Stimulated activated CD4-positive, alpha-beta T cell treated with anti-CD3 and anti-CD28 coated beads, Interleukin-4, amount 100 ng/mL, for 1 hour (primary cell): ENCODE data around the gene HIP1R.
"Not testable (repeated sequence)": the region's sequence is repeated elsewhere in the genome, so short reads cannot be mapped to it uniquely, and the experiment has no call there.

ENCODE experiments used
- DNase-seq: peaks from one replicate; pipeline ENCODE4 v3.0.0-alpha.2; 2020

Gene HIP1R, protein sequence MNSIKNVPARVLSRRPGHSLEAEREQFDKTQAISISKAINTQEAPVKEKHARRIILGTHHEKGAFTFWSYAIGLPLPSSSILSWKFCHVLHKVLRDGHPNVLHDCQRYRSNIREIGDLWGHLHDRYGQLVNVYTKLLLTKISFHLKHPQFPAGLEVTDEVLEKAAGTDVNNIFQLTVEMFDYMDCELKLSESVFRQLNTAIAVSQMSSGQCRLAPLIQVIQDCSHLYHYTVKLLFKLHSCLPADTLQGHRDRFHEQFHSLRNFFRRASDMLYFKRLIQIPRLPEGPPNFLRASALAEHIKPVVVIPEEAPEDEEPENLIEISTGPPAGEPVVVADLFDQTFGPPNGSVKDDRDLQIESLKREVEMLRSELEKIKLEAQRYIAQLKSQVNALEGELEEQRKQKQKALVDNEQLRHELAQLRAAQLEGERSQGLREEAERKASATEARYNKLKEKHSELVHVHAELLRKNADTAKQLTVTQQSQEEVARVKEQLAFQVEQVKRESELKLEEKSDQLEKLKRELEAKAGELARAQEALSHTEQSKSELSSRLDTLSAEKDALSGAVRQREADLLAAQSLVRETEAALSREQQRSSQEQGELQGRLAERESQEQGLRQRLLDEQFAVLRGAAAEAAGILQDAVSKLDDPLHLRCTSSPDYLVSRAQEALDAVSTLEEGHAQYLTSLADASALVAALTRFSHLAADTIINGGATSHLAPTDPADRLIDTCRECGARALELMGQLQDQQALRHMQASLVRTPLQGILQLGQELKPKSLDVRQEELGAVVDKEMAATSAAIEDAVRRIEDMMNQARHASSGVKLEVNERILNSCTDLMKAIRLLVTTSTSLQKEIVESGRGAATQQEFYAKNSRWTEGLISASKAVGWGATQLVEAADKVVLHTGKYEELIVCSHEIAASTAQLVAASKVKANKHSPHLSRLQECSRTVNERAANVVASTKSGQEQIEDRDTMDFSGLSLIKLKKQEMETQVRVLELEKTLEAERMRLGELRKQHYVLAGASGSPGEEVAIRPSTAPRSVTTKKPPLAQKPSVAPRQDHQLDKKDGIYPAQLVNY

DNA sequence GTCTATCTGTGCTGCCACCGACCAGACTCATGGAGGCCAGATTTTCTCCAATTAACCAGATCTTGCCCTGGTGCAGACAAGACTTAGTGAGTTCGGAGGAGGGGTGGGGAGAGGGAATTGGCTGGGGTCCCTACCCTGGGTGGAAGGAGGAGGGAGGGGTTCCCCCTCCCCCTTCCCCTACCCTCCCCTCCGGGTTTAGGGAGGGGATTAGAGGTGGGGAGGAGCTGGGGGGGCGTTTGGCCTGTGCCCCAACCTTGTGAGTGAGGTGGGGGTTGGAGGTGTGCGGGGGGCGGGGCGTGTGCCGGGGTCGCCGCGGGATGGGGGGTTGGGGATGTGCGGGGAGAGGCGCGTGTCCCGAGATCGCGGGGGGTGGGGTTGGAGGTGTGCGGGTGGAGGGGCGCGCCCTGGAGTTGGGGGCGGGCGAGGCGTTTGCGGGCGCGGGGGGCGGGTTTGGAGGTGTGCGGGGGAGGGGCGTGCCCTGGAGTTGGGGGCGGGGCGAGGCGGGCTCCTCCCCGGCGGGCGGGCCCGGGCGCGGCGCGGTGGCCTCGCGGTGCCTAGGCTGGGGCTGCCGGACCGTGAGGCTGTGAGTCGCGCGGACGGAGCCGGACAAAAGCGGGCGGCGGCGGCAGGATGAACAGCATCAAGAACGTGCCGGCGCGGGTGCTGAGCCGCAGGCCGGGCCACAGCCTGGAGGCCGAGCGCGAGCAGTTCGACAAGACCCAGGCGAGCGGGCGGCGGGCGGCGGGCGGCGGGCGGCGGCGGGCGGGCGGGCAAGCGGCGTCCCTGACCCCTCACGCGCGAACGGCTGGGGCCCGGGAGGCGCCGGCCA, at the start of gene HIP1R:
HIP1R (plus strand) TSS at position 537 of the 829 bp plus-strand sequence; CDS start at position 631, 94 bp downstream.
- peak; percentile 70 for DNase-seq

DNA sequence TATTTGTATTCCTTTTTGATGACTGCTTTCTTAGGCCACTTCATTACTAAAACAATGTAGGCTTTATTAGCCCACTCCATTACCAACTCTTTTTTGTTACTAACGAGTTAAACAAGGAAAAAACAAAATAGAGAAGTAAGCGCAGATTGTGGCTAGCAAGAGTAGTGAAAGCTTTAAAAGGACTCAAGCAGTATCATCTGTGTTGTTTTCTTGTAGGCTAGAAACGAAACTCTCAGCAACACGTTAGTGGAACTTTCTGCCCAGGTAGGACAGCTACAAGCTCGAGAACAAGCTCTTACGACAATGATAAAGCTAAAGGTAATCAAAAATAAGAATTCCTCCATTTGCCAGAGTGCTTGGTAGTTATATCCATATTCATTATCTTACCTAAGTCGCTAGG, 49.8 kb upstream of the HIP1R start:
- no peak for DNase-seq

DNA sequence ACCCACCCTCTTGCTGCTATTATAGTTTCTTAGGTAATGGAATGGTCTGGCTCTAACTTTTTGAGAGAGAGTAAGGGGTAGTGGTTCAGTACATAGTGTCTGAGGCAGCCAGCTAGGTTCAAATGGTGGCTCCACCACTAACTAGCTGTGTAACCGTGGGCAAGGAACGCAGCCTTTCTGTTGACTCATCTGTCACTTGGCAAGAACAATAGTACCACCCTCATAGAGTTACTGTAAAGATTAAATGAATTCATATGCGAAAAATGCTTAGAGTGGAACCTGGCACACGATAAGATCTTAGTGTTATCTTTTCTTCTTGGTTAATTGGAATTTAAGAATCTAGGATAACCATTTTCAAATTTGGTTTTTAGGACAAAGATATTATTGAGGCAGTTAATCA, 46.9 kb upstream of the HIP1R start:
- DNase-seq: no peak

DNA sequence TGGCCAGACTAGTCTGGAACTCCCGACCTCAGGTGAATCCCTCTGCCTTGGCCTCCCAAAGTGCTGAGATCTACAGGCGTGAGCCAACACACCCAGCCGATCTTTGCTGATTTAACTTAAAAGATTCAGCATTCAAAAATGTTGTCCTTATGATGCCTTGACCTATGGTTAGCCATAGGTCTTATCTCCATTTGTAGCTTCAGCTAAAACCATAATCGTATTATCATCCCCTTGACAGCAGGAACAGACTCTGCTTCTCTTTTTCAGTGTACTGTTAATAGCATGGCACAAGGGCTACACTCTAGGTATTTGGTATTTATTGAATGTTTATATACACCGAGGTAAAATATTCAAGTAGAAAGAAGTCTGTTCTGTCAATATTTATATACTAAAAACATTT, 45.6 kb upstream of the HIP1R start:
- no peak for DNase-seq

DNA sequence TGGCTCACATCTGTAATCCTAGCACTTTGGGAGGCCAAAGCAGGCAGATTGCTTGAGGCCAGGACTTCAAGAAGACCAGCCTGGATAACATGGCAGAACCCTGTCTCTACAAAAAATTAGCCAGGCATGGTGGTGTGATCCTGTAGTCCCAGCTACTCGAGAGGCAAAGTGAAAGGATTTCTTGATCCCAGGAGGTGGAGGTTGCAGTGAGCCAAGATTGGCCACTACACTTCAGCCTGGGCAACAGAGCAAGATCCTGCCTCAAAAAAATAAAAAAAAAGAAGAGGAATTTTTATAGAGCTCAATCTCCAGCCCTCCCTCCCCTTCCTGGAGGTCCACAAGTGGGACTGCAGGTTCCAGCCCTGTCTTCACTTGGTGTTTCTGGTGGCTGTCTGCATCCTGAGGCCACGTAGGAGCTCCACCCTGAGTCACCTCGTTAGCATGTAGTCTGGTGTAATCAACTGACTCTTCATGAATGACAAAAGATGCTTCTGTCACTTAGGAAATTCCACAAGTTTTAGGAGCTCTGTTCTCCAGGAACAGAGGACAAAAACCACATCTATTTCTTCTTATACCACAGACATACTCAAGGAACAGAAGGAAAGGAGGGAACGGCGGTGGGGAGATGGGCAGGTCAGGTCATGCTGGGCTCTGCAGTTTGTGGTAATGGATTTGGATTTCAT, 44.7 kb upstream of the HIP1R start:
- no peak for DNase-seq

DNA sequence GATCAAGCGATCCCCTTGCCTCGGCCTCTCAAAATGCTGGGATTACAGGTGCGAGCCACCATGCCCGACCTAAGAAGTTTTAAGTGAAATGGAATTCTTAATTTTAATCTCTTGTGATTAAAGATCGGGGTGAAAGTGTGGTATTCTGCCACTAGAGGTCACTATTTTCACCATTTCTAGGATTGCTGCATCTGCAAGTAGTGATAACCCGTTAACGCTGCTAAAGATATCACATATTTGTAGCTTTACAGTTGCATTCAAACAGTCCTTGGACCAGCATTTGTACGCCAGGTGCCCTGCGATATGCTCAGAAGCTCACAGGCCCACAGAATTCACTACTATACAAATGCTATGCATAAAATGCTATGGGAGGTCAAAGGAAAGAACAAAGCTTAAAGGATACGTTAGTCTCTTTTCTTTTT, 41.6 kb upstream of the HIP1R start:
- no peak for DNase-seq

DNA sequence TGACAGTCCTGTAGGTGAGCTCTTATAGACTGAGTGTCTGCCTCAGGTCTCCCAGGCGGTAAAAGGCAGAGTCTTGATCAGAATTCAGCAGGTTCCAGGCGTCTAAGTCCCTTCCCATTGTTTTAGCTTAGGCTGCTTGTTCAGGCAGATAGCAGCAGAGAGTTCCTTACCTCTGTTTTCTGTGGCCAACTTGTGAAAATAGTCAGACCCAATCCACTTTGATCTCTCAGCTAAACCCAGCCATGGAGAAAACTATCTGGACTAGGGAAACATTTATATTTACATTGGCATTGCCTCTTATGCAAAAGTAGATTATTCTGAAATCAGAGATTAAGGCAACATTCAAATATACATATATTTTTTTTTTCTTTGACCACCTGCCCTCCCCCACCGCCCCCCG, 39.5 kb upstream of the HIP1R start:
- no peak for DNase-seq

DNA sequence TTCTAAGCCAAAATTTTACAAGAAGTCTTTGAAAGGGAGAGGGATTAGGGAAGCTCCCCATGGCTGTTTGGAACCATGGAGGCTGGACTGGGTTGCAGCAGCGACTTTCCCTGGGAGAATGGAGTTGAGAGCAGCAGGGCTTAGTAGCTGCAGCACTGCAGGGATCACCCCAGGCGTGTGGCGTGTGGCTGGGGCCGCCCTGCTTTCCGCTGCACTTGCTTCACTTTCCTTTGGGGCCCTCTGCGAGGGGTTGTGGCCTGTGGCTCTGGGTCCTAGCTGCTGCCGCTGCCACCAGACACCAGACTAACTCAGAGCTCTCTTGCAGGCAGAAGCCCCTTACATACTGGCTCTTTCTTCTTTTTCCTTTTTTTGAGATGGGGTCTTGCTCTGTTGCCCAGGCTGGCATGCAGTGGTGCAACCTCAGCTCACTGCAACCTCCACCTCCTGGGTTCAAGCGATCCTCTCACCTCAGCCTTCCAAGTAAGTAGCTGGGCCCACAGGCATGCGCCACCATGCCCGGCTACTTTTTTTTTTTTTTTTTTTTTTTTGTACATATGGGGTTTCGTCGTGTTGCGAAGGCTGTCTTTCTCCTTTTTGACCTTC, 35.5 kb upstream of the HIP1R start:
- no peak for DNase-seq

DNA sequence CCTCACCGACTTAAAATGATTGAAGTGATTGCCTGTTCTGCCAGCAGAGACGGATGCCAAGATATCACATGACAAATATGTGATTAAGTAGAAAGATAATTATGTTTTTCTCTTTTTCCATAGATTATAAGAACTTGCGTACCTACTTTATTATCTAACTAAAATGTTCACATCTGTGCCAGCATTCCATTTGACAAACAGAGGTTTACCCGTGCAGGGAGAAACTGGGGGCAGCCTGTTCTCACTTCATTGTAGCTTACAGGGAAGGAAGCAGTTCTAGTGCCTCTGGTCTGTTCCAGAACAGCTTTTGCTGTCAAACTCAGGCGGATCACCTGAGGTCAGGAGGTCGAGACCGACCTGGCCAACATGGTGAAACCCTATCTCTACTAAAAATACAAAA, 31.3 kb upstream of the HIP1R start:
- no peak for DNase-seq

DNA sequence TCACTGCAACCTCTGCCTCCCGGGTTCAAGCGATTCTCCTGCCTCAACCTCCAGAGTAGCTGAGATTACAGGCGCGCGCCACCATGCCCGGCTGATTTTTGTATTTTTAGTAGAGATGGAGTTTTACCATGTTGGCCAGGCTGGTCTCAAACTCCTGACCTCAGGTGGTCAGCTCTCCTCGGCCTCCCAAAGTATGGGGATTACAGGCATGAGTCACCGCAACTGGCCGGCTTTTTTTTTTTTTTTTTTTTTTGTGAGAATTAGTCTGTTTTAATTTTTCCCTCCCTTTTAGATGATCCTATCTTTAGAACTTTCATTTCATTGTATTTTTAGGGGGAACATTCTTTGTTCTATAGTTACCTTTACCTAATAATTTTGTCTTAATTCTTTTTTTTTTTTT, 30.3 kb upstream of the HIP1R start:
- not testable (repeated sequence) for DNase-seq

DNA sequence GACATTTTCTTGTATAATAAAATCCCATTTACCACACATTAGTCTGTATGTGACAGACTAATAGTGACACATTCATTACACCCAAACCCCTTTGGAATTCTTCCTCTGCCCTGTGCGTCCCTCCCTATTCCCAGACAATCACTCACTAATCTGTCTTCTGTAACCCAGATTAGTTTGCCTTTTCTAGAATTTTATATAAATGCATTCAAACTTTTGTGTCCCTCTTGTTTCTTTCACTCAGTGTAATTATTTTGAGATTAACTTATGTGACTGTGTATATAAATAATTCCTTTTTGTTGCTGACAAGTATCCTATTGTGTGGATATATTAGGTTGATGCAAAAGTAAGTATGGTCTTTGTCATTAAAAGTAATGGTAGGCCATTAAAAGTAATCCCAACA, 27.6 kb upstream of the HIP1R start:
- no peak for DNase-seq

DNA sequence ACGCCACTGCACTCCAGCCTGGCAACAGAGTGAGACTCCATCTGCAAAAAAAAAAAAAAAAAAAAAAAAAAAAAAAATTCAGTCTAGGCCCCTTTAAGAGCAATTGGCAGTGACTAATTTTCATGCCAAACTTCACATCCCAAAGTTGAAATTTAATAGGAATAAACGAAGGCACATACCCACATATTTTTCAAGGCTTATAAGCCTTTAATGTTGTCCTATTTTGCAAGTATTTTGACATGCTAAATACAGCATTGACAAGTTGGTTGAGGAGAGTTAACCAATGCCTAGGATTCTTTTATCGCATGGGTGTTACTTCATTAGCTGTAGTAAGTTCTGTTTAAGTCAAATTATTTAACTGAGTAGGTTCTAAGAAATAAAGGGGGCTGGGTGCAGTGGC, 23.5 kb upstream of the HIP1R start:
- DNase-seq: no peak

DNA sequence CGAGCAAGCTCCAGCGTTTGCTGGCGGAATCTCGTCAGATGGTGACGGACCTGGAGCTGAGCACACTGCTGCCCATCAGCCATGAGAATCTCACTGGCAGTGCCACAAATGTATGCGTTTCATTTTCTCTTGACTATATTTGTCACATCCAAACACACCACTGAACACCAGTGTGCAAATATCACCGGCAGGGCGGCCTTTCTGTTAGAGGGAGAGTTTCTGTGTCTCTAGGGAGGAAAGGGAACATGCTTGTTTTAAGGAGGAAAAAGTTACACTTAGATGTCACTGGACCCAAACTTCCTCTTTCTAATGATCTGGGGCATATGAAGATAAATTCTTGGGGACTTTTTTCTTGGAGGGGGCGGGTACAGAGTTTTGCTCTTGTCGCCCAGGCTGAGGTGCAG, 21.9 kb upstream of the HIP1R start:
- no peak for DNase-seq

DNA sequence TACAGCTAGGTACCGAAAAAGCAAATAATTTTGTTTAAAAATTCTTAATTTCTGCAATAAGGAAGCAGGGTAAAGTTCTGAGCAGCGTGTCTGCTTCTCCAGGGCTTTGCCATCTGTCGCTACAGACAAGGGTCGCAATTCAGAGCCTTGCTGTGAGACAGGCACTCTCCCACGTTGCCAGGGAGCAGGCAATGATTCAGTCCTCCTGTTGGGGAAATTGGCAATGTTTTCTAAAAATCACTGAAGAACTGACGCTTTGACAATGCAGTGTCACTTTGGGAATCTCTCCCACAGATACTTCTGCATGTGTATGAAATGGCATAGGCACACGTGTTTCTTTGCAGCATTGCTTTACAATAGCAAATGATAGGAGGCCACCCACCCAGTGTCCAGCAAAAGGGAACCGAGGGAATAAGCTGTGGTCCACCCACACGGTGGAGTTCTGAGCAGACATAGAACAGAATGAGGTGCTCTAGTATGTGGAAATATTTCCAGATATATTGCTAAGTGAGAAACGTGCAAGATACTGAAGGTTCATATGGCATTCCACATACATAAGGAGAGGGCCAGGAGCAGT, 16.0 kb upstream of the HIP1R start:
- no peak for DNase-seq

DNA sequence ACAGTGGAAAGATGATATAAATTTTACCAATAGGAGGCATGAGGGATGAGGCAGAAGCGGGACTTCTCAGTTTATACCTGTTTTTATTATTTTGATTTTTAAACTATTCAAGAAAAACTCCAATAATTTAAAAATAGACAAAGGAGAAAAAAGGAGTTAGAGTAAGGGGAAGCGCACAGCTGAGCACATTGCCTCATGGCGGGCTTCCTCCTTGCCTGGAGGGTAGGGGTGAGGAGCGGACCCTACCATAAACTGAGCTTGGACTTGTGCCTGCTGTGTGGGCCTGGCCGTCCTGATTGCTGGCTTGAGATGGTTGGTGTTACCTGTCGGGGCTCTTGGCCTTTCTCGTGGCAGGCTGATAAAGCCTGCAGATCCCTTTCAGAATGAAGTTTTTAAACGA, 15.1 kb upstream of the HIP1R start:
- no peak for DNase-seq

DNA sequence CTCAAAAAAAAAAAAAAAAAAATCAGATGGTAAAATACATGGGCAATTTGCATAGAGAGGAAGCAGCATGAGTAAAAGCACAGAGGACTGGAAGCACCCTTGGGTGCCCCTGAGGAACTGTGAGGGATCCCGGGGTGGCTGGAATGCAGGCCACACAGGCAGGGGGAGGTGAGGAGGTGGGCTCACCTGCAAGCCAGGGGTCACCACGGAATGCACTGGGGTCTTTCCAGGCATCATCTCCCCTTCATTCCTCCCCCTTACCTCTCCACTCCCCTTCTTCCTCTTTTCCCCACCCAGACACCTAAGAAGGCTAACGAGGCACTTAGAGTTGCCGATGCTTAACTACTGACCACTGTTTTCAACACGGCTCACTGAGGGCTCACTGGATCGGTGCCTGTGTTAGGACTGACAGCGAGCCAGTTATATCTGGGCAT, 14.4 kb upstream of the HIP1R start:
- no peak for DNase-seq

DNA sequence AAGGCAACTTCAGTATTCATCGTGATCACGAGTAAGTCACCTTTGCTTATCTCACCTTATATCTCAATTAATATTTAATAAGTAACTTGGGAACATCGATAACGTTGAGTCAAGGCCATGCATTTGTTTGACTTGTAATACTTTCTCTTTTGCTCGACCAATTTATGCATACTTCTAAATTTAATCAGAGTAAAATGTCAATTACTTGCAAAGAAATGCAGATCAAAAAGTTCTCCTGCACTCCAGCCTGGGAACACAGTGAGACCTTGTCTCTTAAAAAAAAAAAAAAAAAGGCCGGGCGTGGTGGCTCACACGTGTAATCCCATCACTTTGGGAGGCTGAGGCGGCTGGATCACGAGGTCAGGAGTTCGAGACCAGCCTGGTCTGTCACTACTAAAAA, 11.8 kb upstream of the HIP1R start:
- DNase-seq: no peak

DNA sequence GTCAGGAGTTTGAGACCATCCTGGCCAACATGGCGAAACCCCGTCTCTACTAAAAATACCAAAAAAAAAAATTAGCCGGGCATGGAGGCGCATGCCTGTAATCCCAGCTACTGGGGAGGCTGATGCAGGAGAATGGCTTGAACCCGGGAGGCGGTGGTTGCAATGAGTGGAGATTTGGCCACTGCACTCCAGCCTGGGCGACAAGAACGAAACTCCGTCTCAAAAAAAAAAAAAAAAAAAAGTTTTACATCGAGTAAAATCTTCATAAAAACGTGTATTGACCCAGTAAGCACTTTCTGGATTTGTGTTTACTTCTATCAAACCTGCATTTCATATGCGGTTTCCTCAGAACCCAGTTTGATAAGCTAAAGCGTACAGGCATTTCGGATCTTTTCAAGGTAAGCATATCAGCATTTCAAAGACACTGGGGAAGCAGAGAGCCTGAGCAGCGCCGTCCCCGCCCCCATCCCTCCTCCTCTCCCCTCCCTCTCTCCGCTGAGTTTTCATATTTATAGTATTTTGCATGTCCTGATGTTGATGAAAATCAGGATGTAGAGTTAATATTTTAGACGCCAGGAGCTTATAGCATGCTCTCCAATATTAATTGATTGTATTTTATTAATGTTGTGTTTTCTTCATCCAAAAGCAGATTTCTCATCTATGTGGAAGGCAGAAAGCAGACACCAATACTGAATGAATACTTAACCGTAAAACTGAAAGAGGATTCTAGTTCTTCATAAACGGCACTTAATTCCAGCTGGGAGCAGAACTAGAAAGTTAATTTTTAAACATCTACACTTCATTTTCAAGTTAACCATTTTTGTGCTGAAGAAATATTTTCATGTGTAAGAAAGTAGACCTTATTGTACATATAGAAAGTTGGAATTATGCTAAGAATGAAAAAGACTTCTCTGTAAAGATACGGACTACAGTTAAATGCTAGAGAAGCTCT, 9.2 kb upstream of the HIP1R start:
- DNase-seq: no peak

DNA sequence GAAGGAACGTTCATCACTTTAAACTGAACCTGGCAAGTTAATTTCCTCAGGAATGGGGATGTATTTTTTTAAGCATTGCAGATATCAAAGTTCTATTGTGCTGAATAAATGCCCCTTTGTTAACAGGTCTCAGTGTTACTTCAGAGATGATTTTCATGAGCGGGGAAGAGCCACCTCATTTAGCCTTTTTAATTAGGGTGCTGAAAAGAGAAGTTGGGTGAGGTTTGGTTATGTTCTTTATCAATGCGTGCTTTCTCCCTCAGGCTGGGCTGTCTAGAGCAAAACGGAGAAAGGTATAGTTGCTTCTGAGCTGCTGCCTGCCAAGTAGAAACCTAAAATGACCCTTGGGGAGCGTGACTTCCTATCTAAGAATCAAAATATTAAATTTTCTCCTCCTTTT, 8.0 kb upstream of the HIP1R start:
- no peak for DNase-seq
